Body of pancreas (tissue), 4 donors: ENCODE measurements around the gene FLYWCH2. TPM values are rescaled to one million over a fixed set of nuclear protein-coding genes. Genes with fewer than 3 reads are reported as not detected.
A peak's percentile ranks its signal among the peaks of the same experiment; 100 is the strongest.

Source experiments
- ATAC-seq: fragments of 150-250 bp; one replicate; pipeline ENCODE4 v1.9.1; 2016
- DNase-seq, 4 donors: peaks; one replicate each; pipeline ENCODE4 v3.0.0-alpha.2; 2019
- H3K27ac ChIP-seq, 4 donors: fragments of 200-600 bp; sonication (generic); 1 replicate in 3 of 4; 2 replicates in 1 of 4; pipeline versions ENCODE4 v1.5.1 to v1.6.1; 2016 to 2019; ENCODE audit warnings: mild to moderate bottlenecking in 1 of 4, mixed read lengths in 1 of 4, moderate library complexity in 1 of 4
- H3K27me3 ChIP-seq, 2 donors: fragments of 200-600 bp; sonication (generic); one replicate each; pipeline ENCODE4 v1.6.0; 2016; ENCODE audit warnings: mild to moderate bottlenecking in 1 of 2
- H3K36me3 ChIP-seq, 2 donors: fragments of 200-600 bp; sonication (generic); replicated peaks in 1 of 2; 2 replicates each; pipeline ENCODE4 v1.5.1; 2016; ENCODE audit warnings: low read depth in 2 of 2; ENCODE audit not compliant: insufficient read depth in 1 of 2
- H3K4me1 ChIP-seq: fragments of 200-600 bp; sonication (generic); one replicate; pipeline ENCODE4 v1.6.0; 2016
- H3K4me3 ChIP-seq, 2 donors: fragments of 200-600 bp; sonication (generic); 1 replicate in 1 of 2; 2 replicates in 1 of 2; pipeline ENCODE4 v1.5.1; 2016 to 2019
- H3K9me3 ChIP-seq, 3 donors: fragments of 200-600 bp; sonication (generic); 1 replicate in 2 of 3; 2 replicates in 1 of 3; pipeline ENCODE4 v1.5.1; 2016
- POLR2A ChIP-seq, 3 donors: fragments of 450-650 bp; IDR thresholded peaks; one replicate each; pipeline ENCODE4 v1.6.1; 2016; ENCODE audit warnings: antibody characterized with exemption in 3 of 3, mild to moderate bottlenecking in 2 of 3
- WGBS, 2 donors: methylation state at CpG; one replicate each; pipeline ENCODE4 v1.1.5; 2017; 5-methylcytosine and 5-hydroxymethylcytosine counted together
- intact Hi-C: fragments of 100-400 bp; cut with DNase I; formaldehyde crosslinking; loops from one replicate; pipeline ENCODE4 v1.15.1; 2023
- total RNA-seq, 2 donors: library from RNA; depleted of rRNA; stranded (reverse); fragments of >200 nt; gene quantifications; one replicate each; pipeline ENCODE4 v1.1.0, GENCODE V29; 2016
- TF ChIP-seq, protein P1 (sequence below), 7 experiments: fragments of 450-650 bp in 4 of 7; fragments of 200-600 bp in 3 of 7; sonication (generic) in 3 of 7; IDR thresholded peaks; one replicate each; pipeline ENCODE4 v1.5.1; 2016 to 2019; ENCODE audit warnings: antibody characterized with exemption in 7 of 7

The FLYWCH2 gene
- total RNA-seq, 2 donors from 2014 or later, result 23.6 to 49.1 TPM

DNA sequence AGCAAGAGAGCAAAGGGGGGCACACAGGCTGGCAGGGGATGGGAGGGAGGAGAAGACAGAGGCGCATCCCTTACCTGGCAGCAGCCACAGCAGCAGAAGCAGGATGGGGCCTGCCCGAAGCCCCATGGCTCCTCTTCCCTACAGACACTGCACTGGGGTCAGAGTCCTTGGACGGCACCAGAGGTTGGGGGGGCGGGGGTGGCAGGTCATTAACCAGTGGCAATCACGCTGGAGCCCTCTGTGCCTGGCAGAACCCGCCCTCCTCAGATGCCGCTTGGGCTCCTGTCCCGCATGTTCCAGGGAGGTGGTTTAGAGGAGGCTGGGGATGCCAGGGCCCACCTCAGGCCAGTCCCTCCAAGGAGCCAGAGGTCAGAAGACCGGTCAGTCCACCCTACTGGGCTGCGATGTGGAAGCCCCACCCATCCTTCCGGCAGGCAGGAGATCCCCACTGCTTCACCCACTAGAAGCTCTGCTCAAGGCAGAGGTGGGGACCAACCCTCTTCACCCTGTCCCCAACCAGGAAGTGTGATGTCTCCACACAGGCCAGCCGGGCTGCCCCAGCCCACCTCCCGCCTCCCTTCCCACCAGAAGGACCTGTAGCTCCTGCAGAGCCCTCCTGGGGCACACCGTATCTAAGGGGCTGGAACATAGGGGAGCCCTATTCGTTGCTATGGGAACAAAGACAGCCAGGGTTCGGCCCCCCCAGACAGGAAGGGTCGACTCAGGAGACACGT, 41.2 kb upstream of the FLYWCH2 start:
- no peak for ATAC-seq
- TF ChIP-seq POLR2A (IDR thresholded peaks at IDR 0.05), result no peak
- peak overlapping the region in 1 of 2 donors; percentile 3 for H3K4me3 ChIP-seq
- no peak for DNase-seq
- peaks cover 8% of the 10 kb centered on the region for H3K4me1 ChIP-seq
- H3K27ac ChIP-seq, result no peak overlapping the region
- 73 to 76% methylated on average over 3 to 18 of the region's 18 CpGs for WGBS, 2 donors
- H3K9me3 ChIP-seq, result no peaks in the 10 kb centered on the region
- no peaks in the 10 kb centered on the region for H3K36me3 ChIP-seq
- intact Hi-C loops, result no loop called here
- H3K27me3 ChIP-seq, result no peaks in the 10 kb centered on the region

DNA sequence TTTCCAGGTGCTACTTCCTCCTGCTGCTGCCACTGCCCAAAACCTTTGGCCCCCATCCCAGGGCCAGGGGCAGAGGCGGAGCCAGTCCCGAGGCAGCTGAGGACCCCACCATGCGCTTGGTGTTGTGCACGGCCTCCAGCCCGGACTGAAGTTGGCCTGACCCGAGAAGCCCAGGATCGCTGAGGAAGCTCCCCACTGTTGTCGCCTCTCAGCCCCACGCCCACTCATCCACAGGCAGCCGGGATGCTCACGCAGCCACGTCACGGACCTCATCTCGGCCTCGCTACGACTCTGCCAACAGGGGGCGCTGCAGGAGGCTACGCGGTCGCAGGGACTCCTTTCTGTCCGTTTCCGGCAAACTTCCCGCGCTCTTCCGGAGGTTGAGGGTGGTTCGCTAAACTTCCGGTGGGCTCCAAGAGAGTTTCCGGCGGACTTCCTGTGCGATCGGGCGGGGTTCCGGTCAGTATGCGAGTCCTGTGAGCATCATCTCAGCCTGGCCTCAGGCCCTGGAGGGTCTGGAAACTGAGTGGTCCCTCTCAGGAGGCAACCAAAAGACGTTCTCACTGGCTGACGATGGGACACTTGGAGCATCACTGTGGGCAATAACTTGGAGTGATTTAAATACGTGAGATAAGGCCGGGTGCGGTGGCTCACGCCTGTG, 40.5 kb upstream of the FLYWCH2 start:
- peak; percentile 30 for ATAC-seq
- DNase-seq, result peak; percentile 38 to 62 (median 56)
- Histone ChIP-seq H3K36me3 (no peaks in the 10 kb centered on the region), H3K9me3 (no peaks in the 10 kb centered on the region), H3K4me3 (peak overlapping the region in 1 of 2 donors; percentile 3), H3K27ac (no peak overlapping the region), H3K27me3 (no peaks in the 10 kb centered on the region), H3K4me1 (peaks cover 8% of the 10 kb centered on the region)
- WGBS, 2 donors, result 16 to 39% methylated on average over 20 to 26 of the region's 40 CpGs
- no peak for TF ChIP-seq POLR2A (IDR thresholded peaks at IDR 0.05)
- TF ChIP-seq, protein P1, sequence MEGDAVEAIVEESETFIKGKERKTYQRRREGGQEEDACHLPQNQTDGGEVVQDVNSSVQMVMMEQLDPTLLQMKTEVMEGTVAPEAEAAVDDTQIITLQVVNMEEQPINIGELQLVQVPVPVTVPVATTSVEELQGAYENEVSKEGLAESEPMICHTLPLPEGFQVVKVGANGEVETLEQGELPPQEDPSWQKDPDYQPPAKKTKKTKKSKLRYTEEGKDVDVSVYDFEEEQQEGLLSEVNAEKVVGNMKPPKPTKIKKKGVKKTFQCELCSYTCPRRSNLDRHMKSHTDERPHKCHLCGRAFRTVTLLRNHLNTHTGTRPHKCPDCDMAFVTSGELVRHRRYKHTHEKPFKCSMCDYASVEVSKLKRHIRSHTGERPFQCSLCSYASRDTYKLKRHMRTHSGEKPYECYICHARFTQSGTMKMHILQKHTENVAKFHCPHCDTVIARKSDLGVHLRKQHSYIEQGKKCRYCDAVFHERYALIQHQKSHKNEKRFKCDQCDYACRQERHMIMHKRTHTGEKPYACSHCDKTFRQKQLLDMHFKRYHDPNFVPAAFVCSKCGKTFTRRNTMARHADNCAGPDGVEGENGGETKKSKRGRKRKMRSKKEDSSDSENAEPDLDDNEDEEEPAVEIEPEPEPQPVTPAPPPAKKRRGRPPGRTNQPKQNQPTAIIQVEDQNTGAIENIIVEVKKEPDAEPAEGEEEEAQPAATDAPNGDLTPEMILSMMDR (IDR thresholded peaks at IDR 0.05), result peak in 6 of 7 experiments; percentile 17 to 58 (median 39)
- intact Hi-C loops, result no loop called here

DNA sequence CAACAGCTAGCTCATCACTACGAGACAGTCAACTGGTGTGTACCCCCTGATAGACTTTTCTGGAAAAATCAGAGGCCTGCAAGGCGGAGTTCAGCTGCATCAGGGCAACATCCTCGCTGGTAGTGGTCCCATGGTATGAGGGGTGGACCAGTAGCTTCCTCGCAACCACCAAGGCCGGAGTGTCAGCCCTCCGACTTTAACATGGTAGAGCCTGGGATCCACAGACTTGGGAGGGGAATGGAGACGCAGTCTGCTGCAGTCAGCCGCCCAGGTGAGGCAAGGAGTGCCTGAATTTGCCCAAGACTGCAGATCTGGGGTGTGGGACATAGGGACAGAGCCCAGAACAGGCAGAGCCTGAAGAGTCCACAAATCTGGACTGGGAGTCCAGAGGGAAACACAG, 39.5 kb upstream of the FLYWCH2 start:
- DNase-seq (no peak), ATAC-seq (no peak)
- WGBS, 2 donors, result 78 to 84% methylated on average over 8 of the region's 8 CpGs
- Histone ChIP-seq H3K4me3 (no peak overlapping the region), H3K27me3 (no peaks in the 10 kb centered on the region), H3K36me3 (no peaks in the 10 kb centered on the region), H3K4me1 (peaks cover 8% of the 10 kb centered on the region), H3K9me3 (no peaks in the 10 kb centered on the region), H3K27ac (no peak overlapping the region)
- no peak for TF ChIP-seq POLR2A (IDR thresholded peaks at IDR 0.05)
- TF ChIP-seq, protein P1 (IDR thresholded peaks at IDR 0.05), result no peak
- intact Hi-C loops, result no loop called here

DNA sequence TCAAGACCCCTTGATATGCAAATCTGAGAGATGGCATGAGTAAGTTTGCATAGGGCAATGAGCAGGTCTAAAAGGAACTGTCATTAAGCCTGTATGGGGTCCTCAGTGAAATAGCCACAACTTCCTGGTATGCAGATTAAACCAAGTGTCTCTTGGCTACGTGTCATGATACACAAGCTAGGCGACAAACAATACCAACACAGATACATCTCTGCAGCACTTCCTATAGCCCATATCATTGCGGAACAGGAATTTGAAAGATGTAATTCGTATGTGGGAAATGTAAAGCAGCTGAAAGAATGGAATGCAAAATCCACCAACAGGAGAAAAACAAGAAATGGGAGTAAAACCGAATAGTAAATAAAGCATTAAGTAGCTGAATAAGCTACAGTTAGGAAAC, 37.9 kb upstream of the FLYWCH2 start:
- Histone ChIP-seq H3K4me3 (no peak overlapping the region), H3K27ac (no peak overlapping the region), H3K36me3 (no peaks in the 10 kb centered on the region), H3K27me3 (no peaks in the 10 kb centered on the region), H3K4me1 (peaks cover 8% of the 10 kb centered on the region), H3K9me3 (no peaks in the 10 kb centered on the region)
- no peak for ATAC-seq
- no peak for DNase-seq
- intact Hi-C loops, result no loop called here
- WGBS, 2 donors, result 72 to 76% methylated on average over 5 of the region's 5 CpGs
- TF ChIP-seq POLR2A (IDR thresholded peaks at IDR 0.05), result no peak
- TF ChIP-seq, protein P1 (IDR thresholded peaks at IDR 0.05), result no peak

DNA sequence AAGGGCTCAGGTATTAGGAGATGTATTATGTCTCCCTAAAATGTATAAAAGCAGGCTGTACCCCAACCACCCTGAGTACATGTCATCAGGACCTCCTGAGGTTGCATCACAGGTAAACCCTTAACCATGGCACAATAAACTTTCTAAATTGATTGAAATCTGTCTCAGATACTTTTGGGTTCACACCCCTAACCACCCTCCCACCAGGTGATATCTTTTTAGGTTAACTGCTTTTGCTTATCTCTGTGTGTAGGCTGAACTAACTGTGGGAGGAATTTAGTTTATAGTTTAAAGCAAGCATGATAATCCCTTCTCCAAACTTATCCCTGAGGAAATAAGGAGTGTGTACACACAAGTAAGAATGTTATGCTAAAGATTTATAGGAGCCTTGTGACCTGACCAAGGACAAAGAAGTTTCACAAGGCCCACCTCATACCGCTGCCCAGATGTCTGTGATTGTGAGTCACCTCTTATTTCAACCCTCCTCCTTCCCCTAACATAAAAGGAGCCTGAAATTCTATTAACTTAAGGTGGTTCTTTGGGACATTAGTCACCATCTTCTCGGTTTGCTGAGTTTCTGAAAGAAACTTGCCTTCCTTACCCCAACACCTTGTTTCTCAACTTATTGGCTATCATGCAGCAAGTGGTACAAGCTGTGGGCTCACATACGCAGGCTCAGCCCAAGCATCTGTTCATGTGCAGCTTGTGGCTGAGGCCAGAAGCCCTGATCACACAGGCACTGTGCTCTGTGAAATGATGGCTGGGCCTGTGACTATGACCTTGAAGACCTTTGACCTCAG, 36.3 kb upstream of the FLYWCH2 start:
- no peaks in the 10 kb centered on the region for H3K27me3 ChIP-seq
- intact Hi-C loops, result no loop called here
- DNase-seq, result no peak
- no peaks in the 10 kb centered on the region for H3K9me3 ChIP-seq
- H3K36me3 ChIP-seq, result no peaks in the 10 kb centered on the region
- WGBS, 2 donors, result 56 to 67% methylated on average over 3 of the region's 3 CpGs
- H3K27ac ChIP-seq, result no peak overlapping the region
- no peak for ATAC-seq
- no peak overlapping the region for H3K4me3 ChIP-seq
- H3K4me1 ChIP-seq, result peaks cover 8% of the 10 kb centered on the region
- TF ChIP-seq, protein P1 (IDR thresholded peaks at IDR 0.05), result no peak
- TF ChIP-seq POLR2A (IDR thresholded peaks at IDR 0.05), result no peak
